Osteoblast (primary cell): Measurements from ENCODE around the gene UST. TPM values are rescaled to one million over a fixed set of nuclear protein-coding genes. Genes with fewer than 3 reads are reported as not detected.

Source experiments
- DNase-seq: peaks from one replicate; pipeline ENCODE4 v3.0.0; 2011; ENCODE audit warnings: low spot score, mixed read lengths; ENCODE audit not compliant: insufficient read length; ENCODE audit errors: missing footprints
- H2AFZ ChIP-seq: 2 replicates; pipeline ENCODE4 v1.6.0; 2011; ENCODE audit warnings: mild to moderate bottlenecking, low read length
- H3K27ac ChIP-seq: 2 replicates; pipeline ENCODE4 v1.5.1; 2011; ENCODE audit warnings: mild to moderate bottlenecking, low read depth, low read length, moderate library complexity
- H3K27me3 ChIP-seq: 2 replicates; pipeline ENCODE4 v1.6.0; 2012; ENCODE audit warnings: mild to moderate bottlenecking, control low read depth, inconsistent platforms, low read length, moderate library complexity; ENCODE audit not compliant: insufficient read depth
- H3K36me3 ChIP-seq: 2 replicates; pipeline ENCODE4 v1.5.1; 2011; ENCODE audit warnings: mild to moderate bottlenecking, low read length, control low read depth, moderate library complexity; ENCODE audit not compliant: insufficient read depth
- H3K4me1 ChIP-seq: 2 replicates; pipeline ENCODE4 v1.5.1; 2011; ENCODE audit warnings: mild to moderate bottlenecking, low read length, control low read depth, moderate library complexity; ENCODE audit not compliant: insufficient read depth
- H3K4me2 ChIP-seq: 2 replicates; pipeline ENCODE4 v1.6.0; 2011; ENCODE audit warnings: mild to moderate bottlenecking, low read length; ENCODE audit not compliant: insufficient read depth
- H3K4me3 ChIP-seq: fragments of 200-600 bp; sonication (generic); 3 replicates; pipeline ENCODE4 v1.5.1; 2012; ENCODE audit warnings: mild to moderate bottlenecking, low read length, inconsistent platforms; ENCODE audit not compliant: insufficient read depth
- H3K79me2 ChIP-seq: 2 replicates; pipeline ENCODE4 v1.6.0; 2012; ENCODE audit warnings: mild to moderate bottlenecking, low read length, control low read depth, inconsistent platforms; ENCODE audit not compliant: insufficient read depth
- H3K9me3 ChIP-seq: 2 replicates; pipeline ENCODE4 v1.5.1; 2011; ENCODE audit warnings: low read depth, low read length, control low read depth
- H4K20me1 ChIP-seq: 2 replicates; pipeline ENCODE4 v1.6.0; 2012; ENCODE audit warnings: mild to moderate bottlenecking, low read length, control low read depth; ENCODE audit not compliant: insufficient read depth
- total RNA-seq: library from RNA; depleted of rRNA; stranded (reverse); fragments of >200 nt; gene quantifications from 2 replicates; pipeline ENCODE4 v1.2.3, GENCODE V29; 2012
- TF ChIP-seq, protein P1 (sequence below): IDR thresholded peaks from 2 replicates; pipeline ENCODE4 v1.5.1; 2011; ENCODE audit warnings: mild to moderate bottlenecking, low read depth, low read length, moderate library complexity; ENCODE audit errors: extremely low read depth

Gene UST
- total RNA-seq, 1 donor, result 18.1 TPM

DNA sequence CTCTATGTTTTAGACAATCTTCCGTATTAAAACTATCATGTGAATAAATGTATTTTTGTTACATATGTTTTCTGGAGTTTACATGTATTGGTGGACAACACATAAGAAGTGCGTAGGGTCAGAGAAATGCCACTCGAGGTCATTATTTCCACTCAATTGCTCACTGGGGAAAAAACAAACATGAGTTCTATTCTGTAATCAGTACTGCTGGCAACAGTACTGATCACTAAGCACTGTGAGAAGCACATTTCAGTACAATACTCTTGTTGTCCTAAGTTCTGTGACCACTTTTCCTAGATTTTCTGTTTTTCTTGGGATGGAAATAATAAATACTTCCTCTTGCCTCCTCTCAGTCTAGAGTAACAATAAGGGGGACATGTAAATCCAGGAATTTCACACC is 44.5 kb downstream of the UST start:
- Histone ChIP-seq H2AFZ (no peak overlapping the region), H3K27me3 (no peaks in the 10 kb centered on the region), H4K20me1 (peaks cover 9% of the 10 kb centered on the region), H3K4me3 (no peak overlapping the region), H3K27ac (no peak overlapping the region), H3K36me3 (no peaks in the 10 kb centered on the region), H3K9me3 (no peaks in the 10 kb centered on the region), H3K79me2 (no peaks in the 10 kb centered on the region), H3K4me2 (no peak overlapping the region), H3K4me1 (no peaks in the 10 kb centered on the region)
- TF ChIP-seq, protein P1, sequence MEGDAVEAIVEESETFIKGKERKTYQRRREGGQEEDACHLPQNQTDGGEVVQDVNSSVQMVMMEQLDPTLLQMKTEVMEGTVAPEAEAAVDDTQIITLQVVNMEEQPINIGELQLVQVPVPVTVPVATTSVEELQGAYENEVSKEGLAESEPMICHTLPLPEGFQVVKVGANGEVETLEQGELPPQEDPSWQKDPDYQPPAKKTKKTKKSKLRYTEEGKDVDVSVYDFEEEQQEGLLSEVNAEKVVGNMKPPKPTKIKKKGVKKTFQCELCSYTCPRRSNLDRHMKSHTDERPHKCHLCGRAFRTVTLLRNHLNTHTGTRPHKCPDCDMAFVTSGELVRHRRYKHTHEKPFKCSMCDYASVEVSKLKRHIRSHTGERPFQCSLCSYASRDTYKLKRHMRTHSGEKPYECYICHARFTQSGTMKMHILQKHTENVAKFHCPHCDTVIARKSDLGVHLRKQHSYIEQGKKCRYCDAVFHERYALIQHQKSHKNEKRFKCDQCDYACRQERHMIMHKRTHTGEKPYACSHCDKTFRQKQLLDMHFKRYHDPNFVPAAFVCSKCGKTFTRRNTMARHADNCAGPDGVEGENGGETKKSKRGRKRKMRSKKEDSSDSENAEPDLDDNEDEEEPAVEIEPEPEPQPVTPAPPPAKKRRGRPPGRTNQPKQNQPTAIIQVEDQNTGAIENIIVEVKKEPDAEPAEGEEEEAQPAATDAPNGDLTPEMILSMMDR, result no peak
- DNase-seq, result no peak

- DNase-seq, result peak; percentile 8
- peaks cover 10% of the 10 kb centered on the region for H3K79me2 ChIP-seq
- H3K4me3 ChIP-seq, result no peak overlapping the region
- H2AFZ ChIP-seq, result no peak overlapping the region
- H3K4me2 ChIP-seq, result no peak overlapping the region
- peaks cover 9% of the 10 kb centered on the region for H4K20me1 ChIP-seq
- H3K4me1 ChIP-seq, result no peaks in the 10 kb centered on the region
- TF ChIP-seq, protein P1, result no peak
- H3K27me3 ChIP-seq, result no peaks in the 10 kb centered on the region
- H3K9me3 ChIP-seq, result no peaks in the 10 kb centered on the region
- H3K36me3 ChIP-seq, result no peaks in the 10 kb centered on the region
- no peak overlapping the region for H3K27ac ChIP-seq
These were observed 46.9 kb downstream of the UST start for GRCh38 chr6:148793721-148794120.

DNA sequence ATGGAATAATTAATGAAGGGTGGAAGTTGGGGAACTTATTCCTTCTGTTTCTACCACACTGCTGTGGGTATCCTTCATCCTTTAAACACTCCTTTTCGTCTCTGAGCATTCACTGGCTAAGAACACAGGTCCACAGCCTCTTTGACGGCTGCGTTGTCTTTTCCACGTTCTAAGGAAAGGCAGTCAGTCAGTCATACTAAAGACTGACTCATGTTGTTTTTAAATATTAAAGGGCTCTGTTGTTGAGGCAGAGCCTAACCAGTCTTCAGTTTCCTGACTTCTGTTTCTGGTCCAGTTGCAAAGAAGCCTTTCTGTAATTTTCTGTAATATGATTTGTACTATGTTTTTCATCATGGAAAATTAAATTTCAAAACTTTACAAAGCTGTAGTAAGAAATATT is 48.0 kb downstream of the UST start:
- peak; percentile 69 for DNase-seq
- Histone ChIP-seq H2AFZ (peak overlapping the region; percentile 1), H3K4me1 (peaks cover 2% of the 10 kb centered on the region), H3K79me2 (peaks cover 10% of the 10 kb centered on the region), H3K9me3 (no peaks in the 10 kb centered on the region), H3K27me3 (no peaks in the 10 kb centered on the region), H3K27ac (no peak overlapping the region), H3K4me3 (no peak overlapping the region), H3K4me2 (no peak overlapping the region), H4K20me1 (peaks cover 9% of the 10 kb centered on the region), H3K36me3 (no peaks in the 10 kb centered on the region)
- TF ChIP-seq, protein P1, result no peak

GRCh38 chr6:148795563-148795962 is 48.7 kb downstream of the UST start:
- Histone ChIP-seq H4K20me1 (peaks cover 4% of the 10 kb centered on the region), H2AFZ (no peak overlapping the region), H3K4me3 (no peak overlapping the region), H3K27me3 (no peaks in the 10 kb centered on the region), H3K9me3 (no peaks in the 10 kb centered on the region), H3K36me3 (no peaks in the 10 kb centered on the region), H3K4me2 (no peak overlapping the region), H3K27ac (no peak overlapping the region), H3K4me1 (peaks cover 8% of the 10 kb centered on the region), H3K79me2 (peaks cover 10% of the 10 kb centered on the region)
- TF ChIP-seq, protein P1, result no peak
- DNase-seq, result no peak
